NT2/D1 (cell line): ENCODE measurements around the gene INPP5E.

Experiments
- DNase-seq: peaks from one replicate; pipeline ENCODE4 v3.0.0-alpha.2; 2011; ENCODE audit warnings: low read depth, low spot score
- H3K27me3 ChIP-seq: 2 replicates; pipeline ENCODE4 v1.6.0; 2011; ENCODE audit warnings: mild to moderate bottlenecking; ENCODE audit not compliant: insufficient read length, insufficient read depth
- H3K36me3 ChIP-seq: 2 replicates; pipeline ENCODE4 v1.6.1; 2011; ENCODE audit warnings: mild to moderate bottlenecking, low read length, mixed read lengths; ENCODE audit not compliant: insufficient read depth, insufficient read length
- H3K4me1 ChIP-seq: 2 replicates; pipeline ENCODE4 v1.5.1; 2011; ENCODE audit not compliant: insufficient read depth, insufficient read length
- H3K4me3 ChIP-seq: 2 replicates; pipeline ENCODE4 v1.5.1; 2011; ENCODE audit warnings: low read depth; ENCODE audit not compliant: insufficient read length
- H3K9ac ChIP-seq: 2 replicates; pipeline ENCODE4 v1.6.0; 2011; ENCODE audit warnings: low read depth; ENCODE audit not compliant: insufficient read length
- H3K9me3 ChIP-seq: 2 replicates; pipeline ENCODE4 v1.5.1; 2011; ENCODE audit warnings: mild to moderate bottlenecking, low read length; ENCODE audit not compliant: insufficient read depth
- SUZ12 ChIP-seq: IDR thresholded peaks from 2 replicates; pipeline ENCODE4 v1.6.1; 2011; ENCODE audit not compliant: insufficient read length, insufficient read depth; ENCODE audit errors: extremely low read depth
- YY1 ChIP-seq: IDR thresholded peaks from 2 replicates; pipeline ENCODE4 v1.6.1; 2011; ENCODE audit not compliant: insufficient read length, insufficient read depth
- ZNF274 ChIP-seq: IDR thresholded peaks from 2 replicates; pipeline ENCODE4 v1.6.1; 2011; ENCODE audit warnings: mild to moderate bottlenecking, low read depth, low read length

Gene INPP5E

GRCh38 chr9:136470356-136470755 lies 30.7 kb upstream of the INPP5E start:
- Histone ChIP-seq H3K27me3 (no peaks in the 10 kb centered on the region), H3K9me3 (no peaks in the 10 kb centered on the region), H3K4me1 (no peaks in the 10 kb centered on the region), H3K9ac (no peak overlapping the region), H3K4me3 (no peak overlapping the region), H3K36me3 (peaks cover 99% of the 10 kb centered on the region)
- no peak for TF ChIP-seq ZNF274
- TF ChIP-seq SUZ12, result no peak
- no peak for TF ChIP-seq YY1
- DNase-seq, result no peak

GRCh38 chr9:136467766-136468165 lies 28.1 kb upstream of the INPP5E start:
- Histone ChIP-seq H3K27me3 (no peaks in the 10 kb centered on the region), H3K9me3 (no peaks in the 10 kb centered on the region), H3K9ac (no peak overlapping the region), H3K4me3 (no peak overlapping the region), H3K4me1 (no peaks in the 10 kb centered on the region), H3K36me3 (peaks cover 98% of the 10 kb centered on the region)
- no peak for DNase-seq
- no peak for TF ChIP-seq YY1
- TF ChIP-seq SUZ12, result no peak
- TF ChIP-seq ZNF274, result no peak

DNA sequence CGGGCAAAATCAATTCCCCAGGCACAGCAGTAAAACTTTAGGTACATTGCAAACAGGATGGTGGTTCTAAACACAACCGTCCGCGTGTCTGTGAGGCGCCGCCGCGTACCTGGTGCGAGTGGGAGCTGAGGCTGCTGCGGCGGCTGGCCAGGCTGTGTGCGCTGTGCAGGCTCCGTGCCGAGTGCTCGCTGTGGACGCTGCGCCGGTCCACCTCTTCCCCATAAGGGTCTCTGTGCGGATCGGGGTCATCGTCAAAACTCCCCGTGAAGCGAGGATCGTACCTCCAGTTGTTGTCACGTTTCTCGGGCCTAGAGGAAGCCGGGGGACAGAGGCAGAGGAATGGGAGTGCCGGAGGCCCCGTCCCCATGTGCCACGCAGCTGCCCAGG lies 26.5 kb upstream of the INPP5E start:
- TF ChIP-seq ZNF274 (no peak), SUZ12 (no peak), YY1 (no peak)
- Histone ChIP-seq H3K36me3 (peaks cover 98% of the 10 kb centered on the region), H3K27me3 (no peaks in the 10 kb centered on the region), H3K9me3 (no peaks in the 10 kb centered on the region), H3K9ac (no peak overlapping the region), H3K4me3 (no peak overlapping the region), H3K4me1 (no peaks in the 10 kb centered on the region)
- no peak for DNase-seq

DNA sequence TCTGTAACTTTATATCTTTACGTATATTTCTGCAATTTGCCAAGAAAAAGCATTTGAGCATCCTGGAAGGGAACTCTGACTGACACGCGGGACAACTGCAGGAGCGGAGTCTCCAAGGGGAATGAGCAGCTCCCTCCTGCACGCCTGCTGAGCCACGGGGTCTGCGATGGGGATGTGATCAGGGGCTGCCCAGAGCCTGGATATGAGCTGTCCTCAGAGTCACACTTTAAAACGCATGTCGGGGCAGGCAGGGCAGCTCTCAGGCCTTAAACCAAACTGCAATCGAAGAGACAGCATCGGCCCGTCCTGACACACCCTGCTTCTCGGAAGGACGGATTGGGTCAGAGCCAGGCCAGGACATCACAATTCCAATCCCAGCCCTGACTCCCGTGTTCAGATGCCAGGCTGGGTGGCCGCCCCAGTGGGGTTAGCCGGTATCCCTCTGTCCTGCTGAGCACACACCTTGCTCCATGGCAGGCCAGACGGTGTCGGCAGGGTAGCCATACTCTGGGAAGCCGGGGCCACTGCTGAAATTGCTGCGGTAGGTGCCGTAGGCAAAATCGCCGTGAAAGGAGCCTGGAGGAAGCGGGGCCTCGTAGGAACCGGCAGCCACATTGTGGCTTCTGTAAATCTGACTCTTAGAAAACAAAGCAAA lies 26.0 kb upstream of the INPP5E start:
- TF ChIP-seq SUZ12 (no peak), YY1 (no peak), ZNF274 (no peak)
- Histone ChIP-seq H3K27me3 (no peaks in the 10 kb centered on the region), H3K36me3 (peaks cover 98% of the 10 kb centered on the region), H3K9ac (no peak overlapping the region), H3K4me3 (no peak overlapping the region), H3K4me1 (no peaks in the 10 kb centered on the region), H3K9me3 (no peaks in the 10 kb centered on the region)
- DNase-seq, result no peak

DNA sequence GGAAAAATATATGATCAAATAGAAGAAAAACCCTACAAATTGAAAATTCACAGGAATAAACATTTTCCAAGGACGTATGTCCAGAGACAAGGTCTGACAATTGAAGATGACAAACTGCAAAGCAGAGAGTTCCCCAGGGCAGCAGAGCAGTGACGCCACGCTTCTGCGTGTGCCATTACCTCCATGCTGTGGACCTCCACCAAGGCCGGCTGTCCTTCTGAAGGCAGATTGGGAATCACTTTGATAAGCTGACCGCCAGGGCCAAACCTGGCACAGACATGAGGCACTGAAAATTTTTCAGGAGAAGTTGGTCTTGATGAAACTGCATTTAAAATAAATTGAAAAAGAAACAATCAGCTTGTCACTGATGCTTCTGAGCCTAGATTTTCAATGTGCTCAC lies 24.6 kb upstream of the INPP5E start:
- peaks cover 95% of the 10 kb centered on the region for H3K36me3 ChIP-seq
- no peak for DNase-seq
- H3K4me3 ChIP-seq, result no peak overlapping the region
- H3K9me3 ChIP-seq, result no peaks in the 10 kb centered on the region
- no peaks in the 10 kb centered on the region for H3K4me1 ChIP-seq
- no peaks in the 10 kb centered on the region for H3K27me3 ChIP-seq
- TF ChIP-seq YY1, result no peak
- no peak for TF ChIP-seq SUZ12
- TF ChIP-seq ZNF274, result no peak
- no peak overlapping the region for H3K9ac ChIP-seq

GRCh38 chr9:136463578-136463977 lies 23.9 kb upstream of the INPP5E start:
- Histone ChIP-seq H3K36me3 (peaks cover 95% of the 10 kb centered on the region), H3K9me3 (no peaks in the 10 kb centered on the region), H3K4me3 (no peak overlapping the region), H3K9ac (no peak overlapping the region), H3K27me3 (no peaks in the 10 kb centered on the region), H3K4me1 (no peaks in the 10 kb centered on the region)
- TF ChIP-seq ZNF274 (no peak), SUZ12 (no peak), YY1 (no peak)
- DNase-seq, result no peak

GRCh38 chr9:136462664-136463063 lies 23.0 kb upstream of the INPP5E start:
- H3K9me3 ChIP-seq, result no peaks in the 10 kb centered on the region
- no peaks in the 10 kb centered on the region for H3K27me3 ChIP-seq
- no peak overlapping the region for H3K4me3 ChIP-seq
- H3K36me3 ChIP-seq, result peaks cover 94% of the 10 kb centered on the region
- TF ChIP-seq SUZ12, result no peak
- TF ChIP-seq YY1, result no peak
- TF ChIP-seq ZNF274, result no peak
- DNase-seq, result no peak
- no peaks in the 10 kb centered on the region for H3K4me1 ChIP-seq
- no peak overlapping the region for H3K9ac ChIP-seq

- no peak overlapping the region for H3K4me3 ChIP-seq
- no peaks in the 10 kb centered on the region for H3K4me1 ChIP-seq
- no peak for DNase-seq
- no peaks in the 10 kb centered on the region for H3K27me3 ChIP-seq
- peaks cover 94% of the 10 kb centered on the region for H3K36me3 ChIP-seq
- no peaks in the 10 kb centered on the region for H3K9me3 ChIP-seq
- H3K9ac ChIP-seq, result no peak overlapping the region
- no peak for TF ChIP-seq ZNF274
- TF ChIP-seq YY1, result no peak
- TF ChIP-seq SUZ12, result no peak
These were observed 21.2 kb upstream of the INPP5E start for GRCh38 chr9:136460772-136461325.
